ENCODE data around the gene PNPLA7. TPM values are rescaled to one million over a fixed set of nuclear protein-coding genes. Genes with fewer than 3 reads are reported as not detected.

The PNPLA7 gene
- total and polyA plus RNA-seq, 2 of the 8 experiments (the other 6 are each of a cell fraction or from before 2014, with no cell fraction given) = 0.35 to 0.47 TPM

DNA sequence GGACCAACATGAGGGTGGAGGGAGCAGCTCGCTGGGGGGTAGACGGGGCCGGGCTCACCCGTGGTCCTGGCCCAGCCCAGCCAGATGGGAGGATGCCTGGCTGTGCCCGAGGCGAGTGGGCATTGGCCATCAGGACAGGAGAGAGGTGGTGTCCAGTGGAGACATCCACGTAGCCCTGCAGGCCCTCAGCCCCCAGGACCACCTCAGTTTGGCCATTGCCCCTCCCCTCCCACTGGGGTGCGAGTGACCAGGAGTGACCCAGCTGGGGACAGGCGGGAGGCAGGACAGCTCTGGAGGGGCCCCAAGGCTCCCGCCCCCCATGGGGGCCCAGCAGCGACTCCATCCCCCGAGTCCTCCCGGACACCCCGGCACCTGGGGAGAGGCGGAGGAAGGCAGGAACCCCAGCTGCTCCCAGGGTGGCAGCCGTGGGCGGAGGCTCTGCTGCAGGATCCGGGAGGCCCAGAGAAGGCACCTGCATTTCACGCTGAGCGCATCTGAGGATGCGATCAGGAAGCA is 118.7 kb downstream of the PNPLA7 start (continued):
- TF ChIP-seq ZNF274 (IDR thresholded peaks at IDR 0.05; ENCODE audit: borderline replicate concordance, extremely low read depth, low read length) = no peak

Measured in H1 (cell line).